Activated CD4-positive, CD25-positive, alpha-beta regulatory T cell (primary cell): ENCODE measurements around the gene C11orf52.
"Not testable (repeated sequence)": the region's sequence is repeated elsewhere in the genome, so short reads cannot be mapped to it uniquely, and the experiment has no call there.

Experiments
- DNase-seq, 4 experiments: peaks; one replicate each; lab custom pipeline; 2025; lab: John Stamatoyannopoulos, UW

The C11orf52 gene

DNA sequence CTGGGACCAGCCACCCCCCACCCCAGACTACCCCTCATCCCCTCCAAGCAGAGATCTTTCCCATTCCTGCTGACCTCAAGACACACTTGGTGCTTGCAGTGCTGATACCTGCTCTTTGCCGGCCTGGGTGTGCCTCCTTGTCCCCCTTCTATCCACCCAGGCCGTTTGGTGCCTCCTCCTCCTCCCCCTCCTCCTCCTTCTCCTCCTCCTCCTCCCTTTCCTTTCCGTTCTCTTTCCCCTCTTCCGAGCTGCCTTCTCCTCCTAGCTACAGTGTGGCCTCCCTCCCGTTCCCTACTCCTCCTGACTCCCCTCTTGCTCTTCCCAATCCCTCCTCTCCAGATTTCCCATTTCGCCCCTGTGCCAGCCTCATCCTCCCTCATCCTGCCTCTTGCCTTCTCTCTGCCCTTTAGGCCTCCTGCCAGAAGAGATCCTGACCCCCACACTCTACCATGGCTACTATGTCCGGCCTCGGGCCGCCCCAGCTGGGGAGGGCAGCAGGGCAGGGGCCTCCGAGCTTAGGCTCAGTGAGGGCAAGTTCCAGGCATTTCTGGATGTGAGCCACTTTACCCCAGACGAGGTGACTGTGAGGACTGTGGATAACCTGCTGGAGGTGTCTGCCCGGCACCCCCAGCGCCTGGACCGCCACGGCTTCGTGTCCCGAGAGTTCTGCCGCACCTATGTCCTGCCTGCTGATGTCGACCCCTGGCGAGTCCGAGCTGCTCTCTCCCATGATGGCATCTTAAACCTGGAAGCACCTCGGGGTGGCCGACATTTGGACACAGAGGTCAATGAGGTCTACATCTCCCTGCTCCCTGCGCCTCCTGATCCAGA is 5.5 kb upstream of the C11orf52 start:
- DNase-seq = no peak

DNA sequence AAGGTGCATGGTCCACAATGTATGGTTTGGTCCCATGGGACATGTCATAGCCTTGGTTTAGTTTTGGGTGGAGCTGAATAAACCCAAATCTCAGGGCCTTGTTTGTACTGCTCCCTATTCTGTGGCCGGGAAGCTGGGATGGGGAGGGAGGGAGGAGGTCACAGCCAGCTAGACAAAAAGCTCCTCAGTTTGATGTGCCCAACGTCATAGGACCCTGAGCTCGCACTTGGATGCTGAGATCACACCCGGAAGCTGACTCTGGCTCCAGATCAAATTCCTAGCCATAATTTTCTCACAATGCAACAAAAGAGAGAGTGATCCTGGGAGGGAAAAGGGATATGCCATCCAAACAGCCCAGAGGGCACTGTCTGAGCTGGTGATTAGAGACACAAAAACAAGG is 4.7 kb upstream of the C11orf52 start:
- no peak for DNase-seq

DNA sequence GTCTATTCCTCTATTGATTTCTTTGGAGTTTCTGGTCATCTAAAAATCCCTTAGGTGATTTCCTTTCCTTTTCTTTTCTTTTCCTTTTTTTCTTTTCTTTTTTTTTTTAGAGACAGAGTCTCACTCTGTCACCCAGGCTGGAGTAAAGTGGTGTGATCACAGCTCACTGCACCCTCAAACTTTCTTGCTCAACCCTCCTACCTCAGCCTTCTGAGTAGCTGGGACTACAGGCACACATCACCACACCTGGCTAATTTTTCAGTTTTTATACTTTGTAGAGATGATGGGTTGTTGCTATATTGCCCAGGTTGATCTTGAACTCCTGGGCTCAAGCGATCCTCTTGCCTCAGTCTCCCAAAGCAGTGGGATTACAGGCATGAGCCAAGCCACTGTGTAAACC is 1.9 kb upstream of the C11orf52 start:
- DNase-seq = no peak

DNA sequence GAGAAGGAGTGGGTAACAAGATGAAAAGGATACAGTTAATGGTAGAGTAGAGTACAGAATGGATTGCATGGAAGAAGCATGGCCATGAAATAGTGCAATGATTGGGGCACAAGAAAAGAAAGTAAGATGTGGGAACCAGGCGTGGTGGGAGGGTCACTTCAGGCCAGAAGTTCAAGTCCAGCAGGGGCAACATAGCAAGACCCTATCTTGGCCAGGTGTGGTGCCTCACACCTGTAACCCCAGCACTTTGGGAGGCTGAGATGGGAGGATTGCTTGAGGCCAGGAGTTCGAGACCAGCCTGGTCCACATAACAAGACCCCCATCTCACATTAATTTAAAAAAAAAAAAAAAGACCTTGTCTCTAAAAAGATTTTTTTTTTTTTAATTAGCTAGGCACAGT is 1.4 kb upstream of the C11orf52 start:
- no peak for DNase-seq

DNA sequence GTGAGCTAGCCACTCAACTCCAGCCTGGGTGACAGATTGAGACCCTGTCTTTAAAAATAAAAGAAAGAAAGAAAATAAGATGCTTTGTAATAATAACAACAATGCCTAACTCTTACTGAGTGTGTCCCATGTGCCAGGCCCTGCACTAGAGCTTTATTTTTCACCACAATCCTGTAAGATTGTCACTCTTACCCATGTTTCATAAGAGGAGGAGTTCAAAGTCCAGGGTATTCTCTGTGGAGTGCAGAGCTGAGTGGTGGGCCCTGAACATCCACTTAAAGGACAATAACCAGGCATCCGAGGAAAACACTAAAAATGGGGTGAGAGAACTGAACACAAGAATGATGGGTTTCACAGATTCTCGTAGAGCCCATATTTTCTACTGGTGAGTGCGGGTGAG is 925 bp upstream of the C11orf52 start:
- DNase-seq = no peak

DNA sequence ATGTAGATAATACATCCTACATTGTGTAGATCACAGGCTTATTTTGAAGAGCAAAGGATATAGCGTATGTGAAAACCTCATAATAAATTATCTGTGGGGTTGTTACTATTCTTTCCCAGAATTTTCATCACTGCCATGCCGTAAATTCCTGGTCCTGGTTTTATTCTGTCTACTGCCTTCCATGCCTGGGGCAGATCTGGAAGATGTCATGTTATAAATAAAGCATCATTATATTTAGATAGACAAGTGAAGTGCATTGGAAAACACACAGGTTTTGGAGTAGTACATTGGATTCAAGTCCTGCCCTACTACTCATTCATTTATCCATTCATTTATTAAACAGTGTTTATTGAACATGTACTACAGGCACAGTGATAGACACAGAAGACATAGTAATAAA is 2.2 kb downstream of the C11orf52 start:
- no peak for DNase-seq

DNA sequence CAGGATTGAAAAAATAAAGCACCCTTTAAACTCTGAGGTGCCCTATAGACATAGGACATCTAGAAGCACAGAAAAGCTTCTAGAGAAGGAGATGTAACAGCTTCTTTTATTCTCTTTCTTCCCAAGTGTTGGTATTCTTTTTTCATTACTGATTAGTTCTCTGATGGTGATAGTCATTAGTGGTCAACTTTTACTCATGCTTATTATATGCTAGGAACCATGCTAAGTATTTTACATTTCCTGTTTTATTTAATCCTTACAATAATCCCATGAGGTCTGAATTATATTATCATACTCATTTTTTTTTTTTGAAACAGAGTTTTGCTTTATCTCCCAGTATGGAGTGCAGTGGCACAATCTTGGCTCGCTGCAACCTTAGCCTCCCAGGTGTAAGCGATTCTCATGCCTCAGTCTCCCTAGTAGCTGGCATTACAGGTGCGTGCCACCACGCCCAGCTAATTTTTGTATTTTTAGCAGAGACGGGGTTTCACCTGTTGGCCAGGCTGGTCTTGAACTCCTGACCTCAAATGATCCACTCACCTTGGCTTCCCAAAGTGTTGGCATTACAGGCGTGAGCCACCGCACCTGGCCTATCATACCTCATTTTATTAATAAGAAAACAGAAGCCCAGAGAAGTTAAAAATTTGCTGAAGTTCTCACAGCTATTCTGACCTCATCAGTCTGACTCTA is 3.0 kb downstream of the C11orf52 start:
- DNase-seq = no peak

DNA sequence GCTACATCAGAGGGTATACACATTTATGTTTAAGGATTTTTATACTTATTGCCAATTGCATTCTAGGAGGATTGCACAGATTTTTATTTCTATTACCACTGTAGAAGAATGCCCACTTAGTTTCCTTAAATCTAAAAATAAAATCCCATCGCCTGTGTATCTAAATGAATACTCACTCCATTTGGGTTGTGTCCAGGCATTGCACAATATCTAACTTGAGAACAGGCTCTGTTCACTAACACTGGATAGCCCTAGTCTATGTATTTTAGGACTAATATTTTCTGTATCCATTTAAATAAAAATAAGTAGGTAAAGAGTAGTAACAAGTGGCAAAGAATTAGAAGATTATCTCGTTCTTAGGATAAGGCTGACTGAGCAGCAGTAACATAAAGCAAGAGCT is 4.1 kb downstream of the C11orf52 start:
- no peak for DNase-seq

DNA sequence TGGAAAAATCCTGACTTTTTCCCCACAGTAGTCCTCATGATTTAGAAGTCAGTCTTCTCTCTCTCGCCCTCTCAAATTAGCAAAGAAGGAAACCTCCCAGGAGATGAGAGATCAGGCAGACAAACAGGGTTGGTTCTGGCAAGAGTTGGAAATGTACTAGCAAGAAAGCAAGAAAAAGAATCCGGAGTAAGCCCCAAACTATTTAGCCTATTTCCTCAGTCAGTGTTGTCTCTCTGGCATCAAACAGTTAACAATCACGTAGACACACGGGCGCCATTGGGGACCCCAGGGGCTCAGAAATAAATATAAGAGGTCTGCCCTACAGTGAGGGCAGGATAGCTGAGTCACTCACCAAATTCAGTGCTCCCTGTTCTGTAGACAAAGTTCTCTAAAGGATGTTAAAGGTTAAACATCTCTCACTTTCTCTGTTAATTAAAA is 4.7 kb downstream of the C11orf52 start:
- no peak for DNase-seq

DNA sequence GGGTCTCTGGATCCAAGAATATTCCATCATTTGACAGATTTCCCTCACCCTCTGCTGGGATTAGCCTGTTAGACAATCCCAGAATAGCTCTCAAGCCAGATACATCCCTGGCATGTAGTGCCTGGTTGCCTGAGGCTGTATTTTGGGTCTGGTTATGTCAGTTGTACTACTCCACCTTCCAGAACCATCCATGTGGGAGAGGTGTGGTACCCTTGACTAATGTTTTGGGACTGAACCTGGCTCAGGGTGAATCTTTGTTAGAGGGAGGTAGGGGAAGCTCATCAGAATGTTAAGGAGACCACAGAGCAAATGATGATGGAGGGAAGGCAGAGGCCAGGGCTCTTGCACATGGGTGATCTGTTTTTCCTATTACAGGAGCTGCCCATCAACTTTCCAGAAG is 5.2 kb downstream of the C11orf52 start:
- DNase-seq = no peak

DNA sequence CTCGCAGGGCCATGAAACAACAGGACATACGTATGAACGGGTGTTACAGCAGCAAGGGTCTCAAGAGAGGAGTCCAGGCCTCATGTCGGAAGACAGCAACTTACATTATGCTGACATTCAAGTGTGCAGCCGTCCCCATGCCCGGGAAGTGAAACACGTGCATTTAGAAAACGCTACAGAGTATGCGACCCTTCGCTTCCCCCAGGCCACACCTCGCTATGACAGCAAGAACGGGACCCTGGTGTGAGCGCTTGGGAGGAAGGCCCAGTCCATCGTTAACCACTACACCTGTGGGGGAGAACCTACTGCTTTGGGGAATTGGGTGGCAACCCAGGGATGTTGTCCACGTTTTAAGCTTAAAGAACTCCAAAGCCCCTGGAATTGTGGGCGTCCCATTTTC is 7.2 kb downstream of the C11orf52 start:
- no peak for DNase-seq

DNA sequence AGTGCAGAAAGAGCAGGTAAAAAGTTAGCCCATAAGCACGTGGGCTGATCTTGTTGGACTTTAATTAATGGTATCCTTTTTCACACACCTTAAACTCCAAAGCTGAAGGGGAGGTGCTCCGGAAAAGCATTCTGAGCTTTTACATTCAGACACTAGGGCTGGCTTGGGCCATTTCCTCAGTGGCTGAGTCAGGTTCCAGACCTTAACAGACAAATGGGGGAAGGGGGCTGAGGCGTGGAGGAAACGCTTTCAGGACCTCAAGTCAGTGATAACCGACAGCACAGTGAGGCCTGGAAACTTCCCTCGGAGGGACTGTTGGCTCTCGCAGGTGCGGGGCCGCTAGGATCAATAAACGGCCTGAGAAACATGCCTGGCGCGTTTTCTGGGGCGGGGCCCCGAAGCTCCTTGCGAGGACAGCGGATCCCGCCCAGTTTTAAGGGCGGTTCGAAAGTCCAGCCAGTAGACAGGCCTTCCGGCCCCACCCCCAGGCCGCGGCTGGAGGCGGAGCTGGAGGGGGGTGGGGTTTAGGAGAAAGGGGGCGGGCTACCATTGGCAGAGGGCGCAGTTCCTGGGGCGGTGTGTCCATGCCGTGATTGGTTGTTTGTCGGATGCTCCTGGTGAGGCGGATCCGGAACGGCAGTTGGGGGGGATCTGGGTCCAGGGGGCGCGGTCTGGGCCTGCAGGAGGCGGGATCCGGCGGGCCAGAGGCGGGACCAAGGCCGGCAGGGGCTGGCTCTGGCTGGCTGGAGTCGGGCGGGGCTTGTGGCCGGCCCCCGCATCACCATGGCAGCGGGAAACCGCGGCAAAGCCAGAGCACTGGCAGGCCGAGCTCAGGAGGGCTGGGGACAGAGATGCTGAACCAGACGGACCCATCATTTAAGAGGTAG is 8.0 kb downstream of the C11orf52 start:
- peak; percentile 90 to 98 (median 98) for DNase-seq

DNA sequence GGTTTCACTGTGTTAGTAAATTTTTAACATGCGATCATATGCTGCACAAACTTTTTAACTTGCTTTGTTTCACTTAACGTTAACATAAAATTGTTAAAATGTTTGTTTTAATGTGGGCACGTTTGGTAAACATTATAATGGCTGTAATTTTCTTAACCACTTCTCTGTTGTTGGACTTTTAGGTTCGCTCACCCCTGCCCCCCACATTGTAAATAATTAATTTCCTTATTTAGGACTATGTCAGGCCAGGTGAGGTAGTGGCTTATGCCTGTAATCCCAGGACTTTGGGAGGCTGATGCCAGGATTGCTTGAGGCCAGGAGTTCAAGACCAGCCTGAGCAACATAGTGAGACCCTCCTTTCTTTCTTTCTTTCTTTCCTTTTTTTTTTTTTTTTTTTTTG is 11.8 kb downstream of the C11orf52 start:
- no peak for DNase-seq

DNA sequence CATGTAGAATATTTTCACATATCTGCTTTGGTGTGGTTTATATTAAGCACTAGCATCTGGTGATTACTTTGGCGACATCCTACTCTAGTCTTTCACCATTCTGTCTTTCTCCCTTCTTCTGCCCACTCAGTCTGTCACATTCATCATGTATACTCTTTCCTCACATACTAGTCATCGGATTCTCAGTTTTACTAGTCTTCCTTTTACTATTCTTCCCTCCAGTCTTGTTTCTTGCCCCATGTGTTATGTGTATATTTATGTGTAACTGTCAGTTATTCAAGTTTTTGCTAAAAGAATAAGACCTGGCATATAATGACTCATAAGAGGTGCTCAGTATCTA is 13.9 kb downstream of the C11orf52 start:
- no peak for DNase-seq

DNA sequence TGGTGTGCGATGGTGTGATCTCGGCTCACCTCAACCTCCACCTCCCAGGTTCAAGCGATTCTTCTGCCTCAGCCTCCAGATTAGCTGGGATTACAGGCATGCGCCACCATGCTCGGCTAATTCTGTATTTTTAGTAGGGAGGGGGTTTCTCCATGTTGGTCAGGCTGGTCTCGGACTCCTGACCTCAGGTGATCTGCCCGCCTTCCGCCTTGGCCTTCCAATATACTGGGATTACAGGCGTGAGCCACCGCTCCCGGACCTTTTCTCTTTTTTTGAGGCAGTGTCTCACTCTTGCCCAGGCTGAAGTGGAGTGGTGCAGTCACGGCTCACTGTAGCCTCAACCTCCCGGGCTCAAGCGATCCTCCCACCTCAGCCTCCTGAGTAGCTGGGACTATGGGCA is 14.5 kb downstream of the C11orf52 start:
- not testable (repeated sequence) for DNase-seq

DNA sequence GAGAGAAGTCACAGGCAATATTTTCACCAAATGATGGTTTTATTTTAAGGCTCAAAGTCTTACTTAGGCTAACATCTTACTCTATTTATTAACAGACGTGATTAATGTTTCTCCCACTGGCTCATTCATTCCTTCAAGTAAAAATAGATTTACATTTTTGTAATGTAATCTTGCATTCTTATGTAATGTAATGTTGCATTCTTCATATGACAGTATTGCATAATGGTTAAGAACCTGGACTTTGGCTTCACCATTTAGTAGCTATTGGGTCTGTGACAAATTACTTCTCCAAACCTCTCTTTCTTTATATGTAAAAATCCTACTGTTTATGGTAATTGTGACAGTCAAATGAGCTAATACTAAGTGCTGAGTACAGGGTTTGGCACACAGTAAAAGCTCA is 15.2 kb downstream of the C11orf52 start:
- no peak for DNase-seq

DNA sequence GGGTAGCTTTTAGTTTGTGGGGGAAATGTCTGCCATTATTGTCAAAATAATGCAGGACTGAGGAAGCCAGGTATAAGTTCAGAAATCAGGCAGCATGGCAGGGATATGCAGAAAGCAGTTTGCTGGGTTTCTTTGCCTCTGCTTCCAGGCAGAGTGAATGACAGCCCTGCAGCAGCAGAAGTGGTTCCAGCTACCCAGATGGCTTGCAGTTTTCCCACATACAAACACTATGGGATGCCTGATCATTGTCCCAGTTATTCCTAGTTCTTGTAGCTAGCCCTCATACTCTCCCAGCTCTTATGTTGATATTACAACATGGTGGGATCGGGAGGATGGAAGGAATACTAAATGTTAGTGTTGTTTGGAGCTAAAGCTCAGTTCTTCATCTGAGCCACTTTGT is 15.6 kb downstream of the C11orf52 start:
- DNase-seq = no peak

DNA sequence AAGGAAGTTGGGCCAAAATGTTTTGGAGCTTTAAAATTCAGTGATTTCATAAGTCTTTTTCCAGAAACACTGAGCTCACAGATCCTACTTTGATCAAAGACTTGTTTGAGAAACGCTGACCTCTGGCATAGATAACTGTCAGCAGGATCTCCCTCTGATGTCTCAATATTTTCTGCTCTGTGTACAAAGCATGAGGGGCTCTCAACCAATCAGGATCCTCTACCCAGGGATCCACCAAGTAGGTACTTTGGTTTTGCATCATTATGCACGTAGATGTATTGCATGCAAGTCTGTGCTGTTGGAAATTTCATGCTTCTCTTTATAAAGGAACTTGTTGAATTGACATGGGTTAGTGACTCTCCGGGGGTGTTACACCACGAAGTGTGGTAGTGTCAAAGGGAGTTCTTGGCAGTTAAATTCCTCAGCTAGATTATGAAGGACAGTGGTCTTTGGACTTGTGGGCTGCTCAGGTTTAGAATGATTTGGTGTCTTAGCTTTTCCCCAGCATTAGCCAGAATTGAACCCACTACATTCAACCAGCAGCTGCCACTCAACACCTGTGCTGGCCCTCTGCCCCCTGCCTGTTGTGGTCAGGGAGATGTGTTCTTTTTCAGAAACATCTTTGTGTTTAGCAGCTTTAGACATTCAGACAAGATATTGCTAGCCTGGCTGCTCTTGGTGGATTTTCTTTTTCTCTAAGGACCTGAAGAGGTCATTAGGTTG is 16.8 kb downstream of the C11orf52 start:
- no peak for DNase-seq

DNA sequence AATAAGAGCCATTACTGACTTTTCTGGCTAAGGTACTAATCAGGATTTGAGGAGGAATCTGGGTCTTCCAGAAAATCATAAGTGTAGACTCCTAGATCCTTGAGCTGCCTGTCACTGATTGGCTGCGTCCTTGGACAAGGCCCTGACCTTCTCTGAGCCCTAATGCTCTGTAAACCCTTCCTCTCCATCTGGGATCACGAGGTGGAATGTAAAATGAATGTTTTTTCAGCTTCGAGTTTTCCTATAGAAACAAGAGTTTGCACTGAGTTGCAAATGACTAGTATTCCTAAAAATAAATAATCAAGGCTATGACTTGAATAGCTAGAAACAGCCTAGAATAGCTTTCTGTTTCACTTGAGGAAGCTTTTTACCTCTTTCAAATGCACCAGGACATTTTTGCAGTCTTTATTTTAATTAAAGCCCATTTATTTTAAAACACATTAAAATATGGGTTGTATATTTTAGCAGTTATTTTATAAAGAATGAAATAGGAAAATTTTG is 17.4 kb downstream of the C11orf52 start:
- DNase-seq = no peak

DNA sequence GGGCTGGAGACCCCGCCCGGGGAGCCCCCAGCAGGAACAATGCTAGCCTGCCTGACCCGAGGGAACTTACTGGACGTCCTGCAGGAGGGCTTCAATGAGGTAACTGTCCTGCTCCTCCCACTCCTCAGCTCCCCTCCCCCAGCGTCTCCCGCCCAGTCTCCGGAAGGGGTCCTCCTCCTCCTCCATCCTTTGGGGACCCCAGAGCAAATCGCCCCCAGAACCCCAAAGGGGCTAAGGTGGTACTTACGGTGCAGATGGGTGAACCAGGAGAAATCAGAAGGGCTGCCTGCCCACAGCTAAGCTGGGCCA is 18.7 kb downstream of the C11orf52 start:
- DNase-seq = no peak

DNA sequence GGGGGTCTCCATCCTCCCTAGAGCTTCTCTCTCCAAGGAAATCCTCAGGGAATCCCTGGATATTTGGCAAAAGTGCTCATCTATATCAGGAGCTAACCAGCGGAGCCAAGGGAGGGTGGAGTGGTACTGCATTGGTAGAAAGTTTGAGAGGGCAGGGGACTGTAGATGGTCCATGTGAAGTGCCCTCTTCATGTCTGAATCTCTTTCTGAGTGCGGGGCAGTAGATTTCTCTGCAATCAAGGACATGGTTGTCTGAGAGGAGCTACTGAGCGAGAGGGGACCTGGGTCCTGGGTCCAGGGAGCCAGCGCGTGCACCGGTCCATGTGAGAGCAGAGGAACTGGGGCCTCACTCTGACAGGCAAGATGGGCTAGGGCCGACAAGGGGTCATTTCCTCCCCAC is 19.1 kb downstream of the C11orf52 start:
- DNase-seq = no peak

DNA sequence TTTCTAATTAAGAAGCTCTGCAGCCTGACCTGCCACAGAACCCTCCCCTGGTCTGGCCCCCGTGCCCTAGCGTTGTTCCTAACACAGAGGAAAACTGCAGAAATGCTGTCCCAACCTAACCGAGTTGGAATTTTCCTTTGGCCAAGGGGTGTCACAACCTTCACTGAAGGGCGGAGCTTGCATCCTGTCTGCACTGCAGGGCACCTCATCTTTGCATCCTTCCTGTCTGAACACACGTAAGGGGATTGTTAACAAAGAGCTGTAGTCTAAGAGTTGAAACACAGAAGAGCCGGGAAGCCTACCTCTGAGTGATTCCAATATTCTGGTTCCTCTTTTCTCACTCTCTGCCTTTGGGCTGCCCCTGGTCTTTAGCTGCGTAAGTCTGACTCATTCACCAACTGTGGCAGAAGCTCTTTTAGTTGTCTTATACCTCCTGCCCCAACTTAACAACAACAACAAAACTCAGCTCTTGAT is 20.0 kb downstream of the C11orf52 start:
- no peak for DNase-seq
